RWPE2 (cell line): ENCODE measurements around the gene CALHM3.

Experiments used
- ATAC-seq: fragments of 200-7000 bp; cut with Tn5 transposase; 3 replicates; pipeline ENCODE4 v1.9.1; 2021; ENCODE audit warnings: low read depth
- DNase-seq: peaks from one replicate; pipeline ENCODE4 v3.0.0-alpha.2; 2020; ENCODE audit warnings: low spot score
- H3K27ac ChIP-seq: fragments of 450-650 bp; 2 replicates; pipeline ENCODE4 v1.5.1; 2017; ENCODE audit warnings: mild to moderate bottlenecking; ENCODE audit not compliant: poor library complexity, severe bottlenecking
- H3K27me3 ChIP-seq: fragments of 250-450 bp; sonication (Bioruptor Pico); 2 replicates; pipeline ENCODE4 v1.5.1; 2021; ENCODE audit warnings: mild to moderate bottlenecking, moderate library complexity; ENCODE audit not compliant: insufficient read depth, poor library complexity, severe bottlenecking
- H3K36me3 ChIP-seq: fragments of 250-450 bp; sonication (Bioruptor Pico); 2 replicates; pipeline ENCODE4 v1.5.1; 2020; ENCODE audit warnings: low read depth, mild to moderate bottlenecking, moderate library complexity
- H3K4me1 ChIP-seq: fragments of 250-450 bp; sonication (Bioruptor Pico); 2 replicates; pipeline ENCODE4 v1.5.1; 2021; ENCODE audit warnings: mild to moderate bottlenecking, moderate library complexity; ENCODE audit not compliant: insufficient read depth, poor library complexity, severe bottlenecking
- H3K4me3 ChIP-seq: fragments of 250-450 bp; sonication (Bioruptor Pico); 2 replicates; pipeline ENCODE4 v1.5.1; 2021; ENCODE audit warnings: mild to moderate bottlenecking, moderate library complexity; ENCODE audit not compliant: severe bottlenecking
- H3K9me3 ChIP-seq: fragments of 250-450 bp; sonication (Bioruptor Pico); 2 replicates; pipeline ENCODE4 v1.5.1; 2021; ENCODE audit warnings: mild to moderate bottlenecking, moderate library complexity; ENCODE audit not compliant: severe bottlenecking
- CTCF ChIP-seq: fragments of 450-650 bp; IDR thresholded peaks from one replicate; pipeline ENCODE4 v1.5.1; 2017; ENCODE audit warnings: mild to moderate bottlenecking, moderate library complexity; ENCODE audit not compliant: poor library complexity, severe bottlenecking

CALHM3 gene

GRCh38 chr10:103433858-103434257 is 45.2 kb downstream of the CALHM3 start:
- Histone ChIP-seq H3K27me3 (no peaks in the 10 kb centered on the region), H3K36me3 (peaks cover 99% of the 10 kb centered on the region), H3K4me1 (no peaks in the 10 kb centered on the region)

GRCh38 chr10:103431902-103432301 is 47.1 kb downstream of the CALHM3 start:
- no peaks in the 10 kb centered on the region for H3K27me3 ChIP-seq
- H3K4me3 ChIP-seq = no peak overlapping the region
- ATAC-seq (no peak), DNase-seq (no peak)
- H3K36me3 ChIP-seq = peaks cover 98% of the 10 kb centered on the region
- TF ChIP-seq CTCF = no peak
- H3K4me1 ChIP-seq = no peaks in the 10 kb centered on the region
- H3K9me3 ChIP-seq = no peaks in the 10 kb centered on the region
- no peak overlapping the region for H3K27ac ChIP-seq

More at GRCh38 chr10:103433858-103434257, 45.2 kb downstream of the CALHM3 start:
- DNase-seq = no peak
- ATAC-seq = no peak
- TF ChIP-seq CTCF = no peak
- Histone ChIP-seq H3K9me3 (no peaks in the 10 kb centered on the region), H3K27ac (no peak overlapping the region), H3K4me3 (no peak overlapping the region)

GRCh38 chr10:103429647-103430046 is 49.4 kb downstream of the CALHM3 start:
- peaks cover 96% of the 10 kb centered on the region for H3K36me3 ChIP-seq
- no peaks in the 10 kb centered on the region for H3K4me1 ChIP-seq
- DNase-seq (no peak), ATAC-seq (no peak)
- H3K27ac ChIP-seq = no peak overlapping the region
- H3K9me3 ChIP-seq = no peaks in the 10 kb centered on the region
- H3K4me3 ChIP-seq = no peak overlapping the region
- no peak for TF ChIP-seq CTCF
- H3K27me3 ChIP-seq = no peaks in the 10 kb centered on the region

- ATAC-seq (no peak), DNase-seq (no peak)
- Histone ChIP-seq H3K27me3 (no peaks in the 10 kb centered on the region), H3K9me3 (no peaks in the 10 kb centered on the region), H3K4me3 (no peak overlapping the region), H3K4me1 (no peaks in the 10 kb centered on the region), H3K36me3 (peaks cover 96% of the 10 kb centered on the region), H3K27ac (no peak overlapping the region)
- TF ChIP-seq CTCF = no peak
These were observed 49.9 kb downstream of the CALHM3 start for GRCh38 chr10:103428989-103429643.

- Histone ChIP-seq H3K4me3 (no peak overlapping the region), H3K4me1 (no peaks in the 10 kb centered on the region), H3K27ac (no peak overlapping the region), H3K36me3 (peaks cover 96% of the 10 kb centered on the region), H3K27me3 (no peaks in the 10 kb centered on the region), H3K9me3 (no peaks in the 10 kb centered on the region)
- ATAC-seq (no peak), DNase-seq (no peak)
- no peak for TF ChIP-seq CTCF
These were observed 51.2 kb downstream of the CALHM3 start for GRCh38 chr10:103427866-103428265.
